ENCODE results near the gene MFSD8. TPM values are rescaled to one million over a fixed set of nuclear protein-coding genes. Genes with fewer than 3 reads are reported as not detected.
"Not testable (repeated sequence)": the region's sequence is repeated elsewhere in the genome, so short reads cannot be mapped to it uniquely, and the experiment has no call there.

MFSD8 gene
- total RNA-seq, 4 donors from 2014 or later = 13.6 to 36.1 (median 16.3) TPM

DNA sequence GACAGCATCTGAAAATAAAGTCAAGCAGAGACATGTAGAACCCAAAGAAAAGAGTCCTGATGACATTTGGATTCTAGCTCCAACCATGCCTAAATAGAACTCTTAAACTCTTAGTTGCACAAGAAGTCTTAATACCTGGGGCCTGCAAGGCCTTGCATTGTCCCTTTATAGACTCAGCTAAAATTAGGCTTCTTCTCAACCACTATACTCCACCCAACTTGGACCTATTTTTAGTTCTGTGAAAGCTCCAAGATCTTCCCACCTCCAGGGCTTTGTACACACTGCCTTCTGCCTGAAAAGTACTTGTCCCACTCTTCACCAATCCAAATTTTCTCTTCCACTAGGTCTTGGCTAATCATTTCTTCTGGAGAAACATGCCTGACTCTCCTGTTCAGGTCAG lies 47.8 kb downstream of the MFSD8 start:
- TF ChIP-seq POLR2A (IDR thresholded peaks at IDR 0.05; ENCODE audit: low read depth) (no peak), POLR2AphosphoS5 (IDR thresholded peaks at IDR 0.05) (no peak), EP300 (IDR thresholded peaks at IDR 0.05) (no peak), CTCF (IDR thresholded peaks at IDR 0.05) (no peak)
- Histone ChIP-seq H3K9me3 (no peaks in the 10 kb centered on the region), H3K4me3 (no peak overlapping the region), H3K36me3 (peaks cover 20 to 52% (median 30%) of the 10 kb centered on the region in 4 donors), H3K27me3 (no peaks in the 10 kb centered on the region), H3K27ac (replicated peaks in 1 of 4) (no peak overlapping the region), H3K4me1 (no peaks in the 10 kb centered on the region)
- no peak for DNase-seq (ENCODE audit: extremely low spot score)
- intact Hi-C loops (cut with DNase I) = no loop called here

DNA sequence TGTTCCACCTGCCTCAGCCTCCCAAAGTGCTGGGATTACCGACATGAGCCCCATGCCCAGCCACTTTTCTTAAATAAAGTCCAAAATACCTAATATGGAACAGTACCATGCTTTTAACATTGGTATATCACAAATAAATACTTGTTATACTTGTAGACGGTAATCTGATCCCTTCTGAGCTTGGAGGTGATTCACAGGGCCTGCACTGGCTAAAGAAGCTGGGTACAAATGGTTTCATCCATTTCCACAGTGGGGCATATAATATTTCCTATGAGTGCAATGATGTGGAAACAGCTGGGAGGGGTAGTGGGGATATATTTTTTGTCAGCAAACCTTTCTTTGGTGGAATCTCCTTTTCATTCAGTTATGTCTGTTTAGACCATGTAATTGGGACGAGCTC lies 48.5 kb downstream of the MFSD8 start:
- H3K27me3 ChIP-seq = no peaks in the 10 kb centered on the region
- H3K4me3 ChIP-seq = no peak overlapping the region
- H3K4me1 ChIP-seq = no peaks in the 10 kb centered on the region
- WGBS = 97% methylated on average over 3 of the region's 3 CpGs
- H3K36me3 ChIP-seq = peaks cover 18 to 48% (median 26%) of the 10 kb centered on the region in 4 donors
- no peak overlapping the region for H3K27ac ChIP-seq (replicated peaks in 1 of 4)
- intact Hi-C loops (cut with DNase I) = no loop called here
- no peaks in the 10 kb centered on the region for H3K9me3 ChIP-seq
- no peak for TF ChIP-seq CTCF (IDR thresholded peaks at IDR 0.05)
- no peak for TF ChIP-seq POLR2AphosphoS5 (IDR thresholded peaks at IDR 0.05)
- no peak for TF ChIP-seq POLR2A (IDR thresholded peaks at IDR 0.05; ENCODE audit: low read depth)
- TF ChIP-seq EP300 (IDR thresholded peaks at IDR 0.05) = no peak
- DNase-seq (ENCODE audit: extremely low spot score) = no peak

- intact Hi-C loops (cut with DNase I) = no loop called here
- Histone ChIP-seq H3K9me3 (no peaks in the 10 kb centered on the region), H3K36me3 (no peaks in the 10 kb centered on the region), H3K4me1 (no peaks in the 10 kb centered on the region), H3K27me3 (no peaks in the 10 kb centered on the region), H3K27ac (replicated peaks in 1 of 4) (no peak overlapping the region), H3K4me3 (no peak overlapping the region)
- no peak for TF ChIP-seq EP300 (IDR thresholded peaks at IDR 0.05)
- no peak for TF ChIP-seq CTCF (IDR thresholded peaks at IDR 0.05)
- TF ChIP-seq POLR2A (IDR thresholded peaks at IDR 0.05; ENCODE audit: low read depth) = no peak
- WGBS = no CpG with 5 or more reads among the region's 8 CpGs
- DNase-seq (ENCODE audit: extremely low spot score) = no peak
These were observed 59.9 kb downstream of the MFSD8 start for GRCh38 chr4:127905029-127905428.

DNA sequence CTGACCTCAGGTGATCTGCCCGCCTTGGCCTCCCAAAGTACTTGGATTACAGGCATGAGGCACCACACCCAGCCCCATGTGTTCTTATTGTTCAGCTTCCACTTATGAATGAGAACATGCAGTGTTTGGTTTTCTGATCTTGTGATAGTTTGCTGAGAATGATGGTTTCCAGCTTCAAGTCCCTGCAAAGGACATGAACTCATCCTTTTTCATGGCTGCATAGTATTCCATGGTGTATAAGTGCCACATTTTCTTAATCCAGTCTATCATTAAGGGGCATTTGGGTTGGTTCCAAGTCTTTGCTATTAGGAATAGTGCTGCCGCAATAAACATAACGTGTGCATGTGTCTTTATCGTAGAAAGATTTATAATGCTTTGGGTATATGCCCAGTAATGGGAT lies 65.3 kb downstream of the MFSD8 start:
- H3K27me3 ChIP-seq; H3K27ac ChIP-seq (replicated peaks in 1 of 4); H3K36me3 ChIP-seq; H3K9me3 ChIP-seq; H3K4me3 ChIP-seq; H3K4me1 ChIP-seq; DNase-seq (ENCODE audit: extremely low spot score); intact Hi-C loops (cut with DNase I): not testable (repeated sequence)
- WGBS = 100% methylated on average over 3 of the region's 4 CpGs

- intact Hi-C loops (cut with DNase I) = no loop called here
- H3K4me1 ChIP-seq = no peaks in the 10 kb centered on the region
- no peak for DNase-seq (ENCODE audit: extremely low spot score)
- TF ChIP-seq EP300 (IDR thresholded peaks at IDR 0.05) (no peak), POLR2A (IDR thresholded peaks at IDR 0.05; ENCODE audit: low read depth) (no peak), POLR2AphosphoS5 (IDR thresholded peaks at IDR 0.05) (no peak), CTCF (IDR thresholded peaks at IDR 0.05) (no peak)
- no peak overlapping the region for H3K4me3 ChIP-seq
- H3K9me3 ChIP-seq = no peaks in the 10 kb centered on the region
- no peaks in the 10 kb centered on the region for H3K36me3 ChIP-seq
- H3K27ac ChIP-seq (replicated peaks in 1 of 4) = no peak overlapping the region
- no peaks in the 10 kb centered on the region for H3K27me3 ChIP-seq
- WGBS = 92% methylated on average over 1 of the region's 1 CpG
These were observed 68.4 kb downstream of the MFSD8 start for GRCh38 chr4:127896528-127896927.
